GM19043 (cell line): ENCODE results near the gene VCAN.

Experiments used
- ATAC-seq: cut with Tn5 transposase; IDR thresholded peaks from one replicate; pipeline ENCODE4 v1.9.1; 2021; ENCODE audit warnings: low read depth; ENCODE audit not compliant: unreplicated experiment

Gene VCAN

GRCh38 chr5:83494087-83494620 lies 22.6 kb downstream of the VCAN start:
- ATAC-seq, result no peak

DNA sequence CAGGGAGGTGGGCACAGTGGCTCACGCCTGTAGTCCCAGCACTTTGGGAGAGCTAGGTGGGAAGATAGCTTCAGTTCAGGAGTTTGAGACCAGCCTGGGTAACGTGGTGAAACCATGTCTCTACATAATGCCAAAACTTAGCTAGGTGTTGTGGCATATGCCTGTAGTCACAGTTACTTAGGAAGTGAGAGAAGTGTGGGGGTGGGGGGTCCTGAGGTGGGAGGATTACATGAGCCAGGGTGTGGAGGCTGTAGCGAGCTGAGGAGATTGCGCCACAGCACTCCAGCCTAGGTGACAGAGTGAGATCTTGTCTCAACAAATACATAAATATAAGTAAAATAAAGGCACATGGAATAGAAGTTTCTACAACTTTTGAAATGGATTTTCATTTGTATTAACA lies 23.1 kb downstream of the VCAN start:
- ATAC-seq, result no peak

GRCh38 chr5:83496626-83497025 lies 25.1 kb downstream of the VCAN start:
- no peak for ATAC-seq

- ATAC-seq, result no peak
These were observed 27.0 kb downstream of the VCAN start for GRCh38 chr5:83498585-83498984.

DNA sequence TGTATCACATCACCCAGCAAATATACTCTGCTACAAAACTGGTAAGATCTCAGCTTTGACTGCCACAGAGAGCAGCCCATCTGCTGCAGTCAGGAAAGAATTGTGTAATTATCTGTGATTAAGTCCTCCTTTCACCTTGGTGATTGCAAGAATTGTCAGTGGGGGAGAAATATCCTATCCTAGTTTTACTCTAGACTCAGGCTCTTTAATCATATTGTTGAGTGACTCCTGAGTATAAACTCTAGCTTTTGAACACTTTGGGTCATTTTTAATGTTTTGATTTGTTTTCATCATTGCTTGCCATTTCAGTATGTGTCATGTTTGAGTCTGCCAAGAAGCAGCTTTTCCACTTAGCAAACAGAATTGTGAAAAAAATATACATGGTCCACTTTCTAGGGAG lies 32.1 kb downstream of the VCAN start:
- ATAC-seq, result no peak

DNA sequence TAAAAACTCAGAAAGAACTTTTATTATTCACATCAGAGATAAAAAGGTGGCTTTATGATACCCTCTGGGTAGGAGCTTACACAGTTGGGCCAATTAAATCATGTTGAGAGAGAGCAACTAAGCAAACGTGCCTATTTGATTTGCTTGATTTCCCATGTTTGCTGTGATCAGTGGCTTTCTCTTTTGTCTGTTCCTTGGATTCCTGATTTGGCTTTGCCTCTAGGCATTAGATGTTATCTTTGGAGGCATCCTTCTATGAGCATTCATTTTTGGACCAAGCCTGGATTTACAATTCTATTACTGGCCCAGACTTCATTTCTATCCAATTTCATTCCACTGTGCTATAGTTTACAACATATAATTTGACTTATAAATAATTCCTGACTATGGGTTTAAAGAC lies 35.9 kb downstream of the VCAN start:
- ATAC-seq, result no peak

- no peak for ATAC-seq
These were observed 38.0 kb downstream of the VCAN start for GRCh38 chr5:83509540-83509939.

- peak; percentile 75 for ATAC-seq
These were observed 38.7 kb downstream of the VCAN start for GRCh38 chr5:83510260-83510659.

DNA sequence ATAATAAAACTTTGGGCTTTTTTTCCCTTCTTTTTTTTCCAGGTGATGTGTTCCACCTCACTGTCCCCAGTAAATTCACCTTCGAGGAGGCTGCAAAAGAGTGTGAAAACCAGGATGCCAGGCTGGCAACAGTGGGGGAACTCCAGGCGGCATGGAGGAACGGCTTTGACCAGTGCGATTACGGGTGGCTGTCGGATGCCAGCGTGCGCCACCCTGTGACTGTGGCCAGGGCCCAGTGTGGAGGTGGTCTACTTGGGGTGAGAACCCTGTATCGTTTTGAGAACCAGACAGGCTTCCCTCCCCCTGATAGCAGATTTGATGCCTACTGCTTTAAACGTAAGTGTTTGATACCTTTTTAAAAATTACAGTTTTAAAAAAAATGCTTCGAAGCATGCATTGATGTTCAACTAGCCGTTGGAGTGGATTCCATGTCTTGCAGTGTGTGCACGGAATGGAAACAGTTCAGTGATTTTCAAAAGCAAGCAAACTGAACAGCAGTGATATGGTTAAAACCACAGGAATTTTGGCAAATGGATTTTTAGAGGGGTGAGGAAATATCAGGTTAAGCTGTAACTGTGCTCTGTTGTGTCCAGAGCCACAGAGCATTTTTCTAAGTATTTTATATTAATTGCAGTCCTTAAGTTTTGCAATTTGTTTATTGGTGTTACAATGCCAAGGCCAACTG lies 40.7 kb downstream of the VCAN start:
- no peak for ATAC-seq

- ATAC-seq, result no peak
These were observed 41.5 kb downstream of the VCAN start for GRCh38 chr5:83513081-83513480.

- ATAC-seq, result no peak
These were observed 41.9 kb downstream of the VCAN start for GRCh38 chr5:83513491-83513890.

GRCh38 chr5:83516377-83516776 lies 44.8 kb downstream of the VCAN start:
- no peak for ATAC-seq

GRCh38 chr5:83517072-83517687 lies 45.6 kb downstream of the VCAN start:
- no peak for ATAC-seq

DNA sequence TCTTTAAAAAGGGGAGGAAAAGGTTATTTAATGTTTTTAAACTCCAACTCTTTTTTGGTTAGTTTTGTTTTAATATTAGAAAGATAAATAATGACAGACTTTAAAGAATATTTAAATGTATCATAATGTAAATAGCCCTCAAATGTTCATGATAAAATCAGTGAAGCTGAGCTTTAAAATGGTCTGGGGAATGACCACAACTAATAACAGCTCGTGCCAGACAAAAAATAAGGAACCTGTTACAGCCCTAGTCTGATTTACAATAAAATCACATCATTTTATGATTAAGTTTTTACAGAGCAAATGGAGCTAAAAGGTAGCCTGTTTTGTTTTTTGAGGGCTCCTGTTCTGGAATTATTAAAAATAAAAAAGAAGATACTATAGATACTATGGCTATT lies 46.1 kb downstream of the VCAN start:
- ATAC-seq, result no peak

DNA sequence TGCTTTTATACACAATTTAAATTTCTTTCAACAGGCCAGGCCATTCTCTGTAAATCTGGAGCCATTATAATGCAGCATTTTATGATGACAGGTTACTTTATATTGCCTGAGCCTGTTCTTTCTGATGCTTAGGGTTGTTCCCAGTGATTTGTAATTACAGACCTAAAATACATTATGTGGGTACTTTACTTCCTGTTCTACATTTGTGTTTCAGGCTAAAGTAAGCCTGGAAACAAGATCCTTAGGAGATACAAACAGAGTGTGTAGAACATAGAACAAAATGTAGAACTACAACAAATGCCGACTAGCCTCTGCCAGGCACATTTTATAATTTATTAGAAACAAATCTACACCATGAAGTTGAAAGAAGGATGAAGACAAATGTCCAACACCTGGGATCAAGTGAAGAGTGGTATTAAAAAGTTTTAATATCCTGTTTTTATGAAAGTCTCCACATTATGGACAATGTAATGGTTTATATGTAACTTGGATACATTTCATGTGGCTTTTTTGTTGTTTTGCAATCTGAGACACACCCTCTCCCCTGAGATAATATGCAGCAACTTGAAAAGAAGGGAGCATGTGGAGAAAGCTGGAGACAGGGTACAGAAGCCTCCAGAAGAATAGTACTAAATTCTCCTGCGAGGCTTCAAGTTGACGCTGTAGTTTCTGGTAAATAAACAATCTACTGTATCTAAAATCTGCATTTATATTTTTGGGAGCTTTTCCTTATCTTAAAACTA lies 46.9 kb downstream of the VCAN start:
- ATAC-seq, result no peak

DNA sequence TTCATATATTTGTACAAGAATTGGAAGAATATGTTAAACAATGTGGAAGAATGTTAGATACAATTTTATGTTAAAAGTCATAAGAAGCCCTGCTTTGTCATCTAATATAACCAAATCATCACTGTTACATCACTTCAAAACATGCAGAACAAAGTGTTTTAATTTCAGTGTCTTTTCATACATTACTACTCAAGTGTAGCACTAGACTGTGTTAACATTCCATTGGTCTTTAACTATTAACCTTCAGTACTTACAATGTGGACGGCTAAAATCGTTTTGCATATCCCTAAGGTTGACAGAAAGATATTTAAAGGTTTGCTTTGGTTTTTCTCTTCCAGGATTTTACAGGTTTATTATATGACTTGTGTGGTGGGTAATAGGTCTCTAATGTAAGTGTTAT lies 50.9 kb downstream of the VCAN start:
- no peak for ATAC-seq

DNA sequence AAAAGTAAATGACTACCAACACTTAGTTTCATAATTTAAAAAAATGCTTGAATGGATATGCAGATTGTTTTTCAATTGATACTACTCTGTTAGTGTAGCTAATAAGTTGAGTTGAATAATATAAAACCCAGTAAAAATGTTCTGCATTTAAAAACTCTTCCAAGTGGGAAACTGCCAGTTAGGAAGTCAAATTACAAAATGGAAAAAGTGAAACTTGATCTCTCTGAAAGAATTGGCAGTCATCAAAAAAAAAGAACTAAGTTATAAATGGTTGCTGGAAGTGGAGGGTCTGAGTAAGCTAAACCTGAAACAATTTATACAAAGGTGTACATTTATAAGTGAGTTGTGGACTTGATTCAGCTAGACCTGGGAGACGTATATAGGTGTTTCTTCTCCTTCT lies 52.4 kb downstream of the VCAN start:
- ATAC-seq, result no peak

GRCh38 chr5:83524345-83524744 lies 52.8 kb downstream of the VCAN start:
- ATAC-seq, result no peak

GRCh38 chr5:83524991-83525390 lies 53.4 kb downstream of the VCAN start:
- ATAC-seq, result no peak

GRCh38 chr5:83526289-83526688 lies 54.7 kb downstream of the VCAN start:
- ATAC-seq, result no peak

DNA sequence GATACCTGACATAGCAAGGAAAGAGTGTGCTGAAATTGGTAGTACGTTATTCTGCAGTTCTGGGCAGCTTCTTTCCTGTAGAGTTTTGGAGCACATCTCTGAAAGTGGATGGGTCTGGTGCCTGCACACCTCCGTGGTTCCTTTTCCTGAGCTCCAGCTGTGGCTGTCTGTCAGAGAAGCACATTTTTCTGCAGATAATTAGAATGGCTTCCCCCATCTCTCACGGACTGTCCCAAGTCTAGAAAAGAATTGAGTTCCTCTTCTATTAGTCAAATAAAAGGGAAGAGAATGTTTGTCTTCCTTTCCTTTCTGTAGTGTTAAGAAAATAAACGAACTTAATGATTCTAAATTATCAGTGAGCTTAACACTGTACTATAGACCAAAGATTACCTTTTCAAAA lies 55.7 kb downstream of the VCAN start:
- no peak for ATAC-seq
